H1 (cell line): Measurements from ENCODE around the gene GCHFR. TPM values are rescaled to one million over a fixed set of nuclear protein-coding genes. Genes with fewer than 3 reads are reported as not detected.

Experiments
- CEBPB ChIP-seq: IDR thresholded peaks from 2 replicates; pipeline ENCODE4 v1.6.1; 2012; ENCODE audit warnings: low read depth, low read length
- EGR1 ChIP-seq: IDR thresholded peaks from 2 replicates; pipeline ENCODE4 v1.6.1; 2011; ENCODE audit warnings: low read depth, low read length, borderline replicate concordance
- EZH2 ChIP-seq: fragments of 200-600 bp; sonication (generic); IDR thresholded peaks from 2 replicates; pipeline ENCODE4 v1.7.1; 2012; ENCODE audit warnings: low read depth, mild to moderate bottlenecking, moderate library complexity, low read length, inconsistent platforms; ENCODE audit not compliant: severe bottlenecking
- KDM1A ChIP-seq: fragments of 200-600, 300-600 bp; sonication (generic); IDR thresholded peaks from 2 replicates; pipeline ENCODE4 v1.7.1; 2016; ENCODE audit warnings: mild to moderate bottlenecking, low read length, borderline replicate concordance
- RFX5 ChIP-seq: IDR thresholded peaks from 2 replicates; pipeline ENCODE4 v1.6.1; 2011; ENCODE audit warnings: low read depth, low read length, improper control_type of control experiment, borderline replicate concordance
- TAF1 ChIP-seq: IDR thresholded peaks from 2 replicates; pipeline ENCODE4 v1.6.1; 2011; ENCODE audit warnings: mild to moderate bottlenecking, low read depth, low read length
- TBP ChIP-seq: IDR thresholded peaks from 2 replicates; pipeline ENCODE4 v1.6.1; 2011; ENCODE audit warnings: low read depth, low read length, improper control_type of control experiment
- polyA plus RNA-seq, 7 experiments: library from polyadenylated mRNA; depleted of rRNA in 3 of 7; stranded (reverse) in 5 of 7; unstranded in 2 of 7; fragments of >200 nt in 5 of 7; fragments of 200-250 nt in 2 of 7; gene quantifications; 1 replicate in 5 of 7; 2 replicates in 1 of 7; 4 replicates in 1 of 7; pipeline versions ENCODE4 v1.2.1 to v1.2.3, GENCODE V29; 2011 to 2013; ENCODE audit warnings: missing spikeins in 2 of 7, mixed read lengths in 2 of 7
- total RNA-seq: library from RNA; stranded (reverse); fragmentation: NEBNext Ultra II Directional; extraction: Animal tissue kit (Norgen Biotek cat#: 25700); gene quantifications from 2 replicates; pipeline ENCODE4 v1.2.1, GENCODE V29; 2021
- TF ChIP-seq, protein P1 (sequence below): IDR thresholded peaks from 2 replicates; pipeline ENCODE4 v1.6.1; 2011; ENCODE audit warnings: low read length, improper control_type of control experiment
- TF ChIP-seq, protein P2 (sequence below): fragments of 300-600 bp; sonication (generic); IDR thresholded peaks from 2 replicates; pipeline ENCODE4 v1.7.1; 2012; ENCODE audit warnings: low read length, moderate library complexity, mild to moderate bottlenecking, inconsistent platforms; ENCODE audit not compliant: insufficient replicate concordance

GCHFR gene
- total and polyA plus RNA-seq, 2 of the 8 experiments (the other 6 are each of a cell fraction or from before 2014, with no cell fraction given), result 25.9 to 81.5 TPM

DNA sequence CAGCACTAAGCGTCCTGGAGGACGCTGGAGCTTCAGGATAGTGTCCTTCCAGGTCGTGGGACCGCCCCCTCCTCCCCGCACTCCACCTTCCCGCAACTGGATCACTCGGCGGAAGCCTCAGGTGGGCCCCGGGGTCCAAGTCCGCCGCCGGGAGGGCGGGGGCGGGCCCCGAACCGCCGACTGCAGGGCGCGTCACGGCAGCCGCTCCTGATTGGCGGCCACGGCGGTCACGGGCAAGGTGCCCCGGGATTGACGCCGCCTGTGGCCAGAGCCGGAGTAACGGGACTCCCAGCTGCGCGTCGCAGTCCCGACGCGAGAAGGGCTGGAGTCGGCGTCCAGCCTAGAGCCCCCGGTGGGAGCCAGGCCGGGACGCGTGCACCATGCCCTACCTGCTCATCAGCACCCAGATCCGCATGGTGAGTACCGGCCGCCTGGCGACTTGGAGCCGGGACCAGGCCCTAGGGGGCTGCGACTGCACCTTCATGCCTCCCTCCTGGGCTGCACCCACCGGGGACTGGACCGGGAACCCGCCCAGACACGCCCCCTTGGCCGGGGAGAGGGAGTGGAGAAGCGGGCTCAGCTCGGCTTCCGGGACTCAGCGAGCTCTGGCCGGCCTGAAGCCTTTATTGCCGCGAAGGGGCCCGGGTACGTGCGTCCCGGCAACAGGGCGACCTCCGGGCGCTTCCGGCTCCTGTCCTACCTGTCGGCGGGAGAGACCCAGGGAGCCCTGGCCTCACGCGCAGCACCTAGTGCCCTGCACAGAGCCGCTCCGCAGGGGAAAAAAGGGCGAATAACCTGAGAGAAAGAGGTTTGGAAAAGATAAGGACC is at the start of gene GCHFR (continued):
- no peak for TF ChIP-seq TBP
- TF ChIP-seq TAF1, result peak; percentile 44; the same call in 1 of the 2 replicates
- TF ChIP-seq KDM1A, result no peak
- peak; percentile 67; the same call in 1 of the 2 replicates for TF ChIP-seq EGR1
- no peak for TF ChIP-seq EZH2
- TF ChIP-seq, protein P1, sequence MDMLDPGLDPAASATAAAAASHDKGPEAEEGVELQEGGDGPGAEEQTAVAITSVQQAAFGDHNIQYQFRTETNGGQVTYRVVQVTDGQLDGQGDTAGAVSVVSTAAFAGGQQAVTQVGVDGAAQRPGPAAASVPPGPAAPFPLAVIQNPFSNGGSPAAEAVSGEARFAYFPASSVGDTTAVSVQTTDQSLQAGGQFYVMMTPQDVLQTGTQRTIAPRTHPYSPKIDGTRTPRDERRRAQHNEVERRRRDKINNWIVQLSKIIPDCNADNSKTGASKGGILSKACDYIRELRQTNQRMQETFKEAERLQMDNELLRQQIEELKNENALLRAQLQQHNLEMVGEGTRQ, result no peak; the same call in 1 of the 2 replicates
- TF ChIP-seq CEBPB, result no peak
- TF ChIP-seq, protein P2, sequence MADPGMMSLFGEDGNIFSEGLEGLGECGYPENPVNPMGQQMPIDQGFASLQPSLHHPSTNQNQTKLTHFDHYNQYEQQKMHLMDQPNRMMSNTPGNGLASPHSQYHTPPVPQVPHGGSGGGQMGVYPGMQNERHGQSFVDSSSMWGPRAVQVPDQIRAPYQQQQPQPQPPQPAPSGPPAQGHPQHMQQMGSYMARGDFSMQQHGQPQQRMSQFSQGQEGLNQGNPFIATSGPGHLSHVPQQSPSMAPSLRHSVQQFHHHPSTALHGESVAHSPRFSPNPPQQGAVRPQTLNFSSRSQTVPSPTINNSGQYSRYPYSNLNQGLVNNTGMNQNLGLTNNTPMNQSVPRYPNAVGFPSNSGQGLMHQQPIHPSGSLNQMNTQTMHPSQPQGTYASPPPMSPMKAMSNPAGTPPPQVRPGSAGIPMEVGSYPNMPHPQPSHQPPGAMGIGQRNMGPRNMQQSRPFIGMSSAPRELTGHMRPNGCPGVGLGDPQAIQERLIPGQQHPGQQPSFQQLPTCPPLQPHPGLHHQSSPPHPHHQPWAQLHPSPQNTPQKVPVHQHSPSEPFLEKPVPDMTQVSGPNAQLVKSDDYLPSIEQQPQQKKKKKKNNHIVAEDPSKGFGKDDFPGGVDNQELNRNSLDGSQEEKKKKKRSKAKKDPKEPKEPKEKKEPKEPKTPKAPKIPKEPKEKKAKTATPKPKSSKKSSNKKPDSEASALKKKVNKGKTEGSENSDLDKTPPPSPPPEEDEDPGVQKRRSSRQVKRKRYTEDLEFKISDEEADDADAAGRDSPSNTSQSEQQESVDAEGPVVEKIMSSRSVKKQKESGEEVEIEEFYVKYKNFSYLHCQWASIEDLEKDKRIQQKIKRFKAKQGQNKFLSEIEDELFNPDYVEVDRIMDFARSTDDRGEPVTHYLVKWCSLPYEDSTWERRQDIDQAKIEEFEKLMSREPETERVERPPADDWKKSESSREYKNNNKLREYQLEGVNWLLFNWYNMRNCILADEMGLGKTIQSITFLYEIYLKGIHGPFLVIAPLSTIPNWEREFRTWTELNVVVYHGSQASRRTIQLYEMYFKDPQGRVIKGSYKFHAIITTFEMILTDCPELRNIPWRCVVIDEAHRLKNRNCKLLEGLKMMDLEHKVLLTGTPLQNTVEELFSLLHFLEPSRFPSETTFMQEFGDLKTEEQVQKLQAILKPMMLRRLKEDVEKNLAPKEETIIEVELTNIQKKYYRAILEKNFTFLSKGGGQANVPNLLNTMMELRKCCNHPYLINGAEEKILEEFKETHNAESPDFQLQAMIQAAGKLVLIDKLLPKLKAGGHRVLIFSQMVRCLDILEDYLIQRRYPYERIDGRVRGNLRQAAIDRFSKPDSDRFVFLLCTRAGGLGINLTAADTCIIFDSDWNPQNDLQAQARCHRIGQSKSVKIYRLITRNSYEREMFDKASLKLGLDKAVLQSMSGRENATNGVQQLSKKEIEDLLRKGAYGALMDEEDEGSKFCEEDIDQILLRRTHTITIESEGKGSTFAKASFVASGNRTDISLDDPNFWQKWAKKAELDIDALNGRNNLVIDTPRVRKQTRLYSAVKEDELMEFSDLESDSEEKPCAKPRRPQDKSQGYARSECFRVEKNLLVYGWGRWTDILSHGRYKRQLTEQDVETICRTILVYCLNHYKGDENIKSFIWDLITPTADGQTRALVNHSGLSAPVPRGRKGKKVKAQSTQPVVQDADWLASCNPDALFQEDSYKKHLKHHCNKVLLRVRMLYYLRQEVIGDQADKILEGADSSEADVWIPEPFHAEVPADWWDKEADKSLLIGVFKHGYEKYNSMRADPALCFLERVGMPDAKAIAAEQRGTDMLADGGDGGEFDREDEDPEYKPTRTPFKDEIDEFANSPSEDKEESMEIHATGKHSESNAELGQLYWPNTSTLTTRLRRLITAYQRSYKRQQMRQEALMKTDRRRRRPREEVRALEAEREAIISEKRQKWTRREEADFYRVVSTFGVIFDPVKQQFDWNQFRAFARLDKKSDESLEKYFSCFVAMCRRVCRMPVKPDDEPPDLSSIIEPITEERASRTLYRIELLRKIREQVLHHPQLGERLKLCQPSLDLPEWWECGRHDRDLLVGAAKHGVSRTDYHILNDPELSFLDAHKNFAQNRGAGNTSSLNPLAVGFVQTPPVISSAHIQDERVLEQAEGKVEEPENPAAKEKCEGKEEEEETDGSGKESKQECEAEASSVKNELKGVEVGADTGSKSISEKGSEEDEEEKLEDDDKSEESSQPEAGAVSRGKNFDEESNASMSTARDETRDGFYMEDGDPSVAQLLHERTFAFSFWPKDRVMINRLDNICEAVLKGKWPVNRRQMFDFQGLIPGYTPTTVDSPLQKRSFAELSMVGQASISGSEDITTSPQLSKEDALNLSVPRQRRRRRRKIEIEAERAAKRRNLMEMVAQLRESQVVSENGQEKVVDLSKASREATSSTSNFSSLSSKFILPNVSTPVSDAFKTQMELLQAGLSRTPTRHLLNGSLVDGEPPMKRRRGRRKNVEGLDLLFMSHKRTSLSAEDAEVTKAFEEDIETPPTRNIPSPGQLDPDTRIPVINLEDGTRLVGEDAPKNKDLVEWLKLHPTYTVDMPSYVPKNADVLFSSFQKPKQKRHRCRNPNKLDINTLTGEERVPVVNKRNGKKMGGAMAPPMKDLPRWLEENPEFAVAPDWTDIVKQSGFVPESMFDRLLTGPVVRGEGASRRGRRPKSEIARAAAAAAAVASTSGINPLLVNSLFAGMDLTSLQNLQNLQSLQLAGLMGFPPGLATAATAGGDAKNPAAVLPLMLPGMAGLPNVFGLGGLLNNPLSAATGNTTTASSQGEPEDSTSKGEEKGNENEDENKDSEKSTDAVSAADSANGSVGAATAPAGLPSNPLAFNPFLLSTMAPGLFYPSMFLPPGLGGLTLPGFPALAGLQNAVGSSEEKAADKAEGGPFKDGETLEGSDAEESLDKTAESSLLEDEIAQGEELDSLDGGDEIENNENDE, result no peak
- no peak for TF ChIP-seq RFX5
